HL-60 (cell line): ENCODE results near the gene SLFNL1.

Source experiments
- CTCF ChIP-seq: IDR thresholded peaks from one replicate; pipeline ENCODE4 v1.5.1; 2011; ENCODE audit warnings: low read length, control low read depth, inconsistent platforms; ENCODE audit not compliant: insufficient read depth
- GABPA ChIP-seq: IDR thresholded peaks from 2 replicates; pipeline ENCODE4 v1.6.1; 2012; ENCODE audit warnings: low read depth
- REST ChIP-seq: IDR thresholded peaks from 2 replicates; pipeline ENCODE4 v1.6.1; 2012; ENCODE audit warnings: low read depth; ENCODE audit not compliant: insufficient replicate concordance

GRCh38 chr1:41051022-41051421, 29.5 kb upstream of the SLFNL1 start:
- no peak for TF ChIP-seq CTCF
- no peak for TF ChIP-seq REST
- no peak for TF ChIP-seq GABPA
